Mesothelial cell of epicardium (in vitro differentiated cells): ENCODE results near the gene POP5. TPM values are rescaled to one million over a fixed set of nuclear protein-coding genes. Genes with fewer than 3 reads are reported as not detected.

Source experiments
- DNase-seq, 2 experiments: peaks; one replicate each; pipeline ENCODE4 v3.0.0; 2021; ENCODE audit warnings: low spot score in 2 of 2; ENCODE audit not compliant: unreplicated experiment in 2 of 2
- H3K27ac Mint-ChIP-seq: 2 replicates; pipeline ENCODE4 v1.8.0; 2021; ENCODE audit warnings: mixed read lengths
- H3K27me3 Mint-ChIP-seq: 2 replicates; pipeline ENCODE4 v1.8.0; 2021; ENCODE audit warnings: low read depth, mixed read lengths
- H3K36me3 Mint-ChIP-seq: 2 replicates; pipeline ENCODE4 v1.8.0; 2021; ENCODE audit warnings: mixed read lengths
- H3K4me1 Mint-ChIP-seq: 2 replicates; pipeline ENCODE4 v1.8.0; 2021; ENCODE audit warnings: mixed read lengths
- H3K4me3 Mint-ChIP-seq: 2 replicates; pipeline ENCODE4 v1.8.0; 2021; ENCODE audit warnings: mild to moderate bottlenecking, moderate library complexity, mixed read lengths
- H3K9me3 Mint-ChIP-seq: 2 replicates; pipeline ENCODE4 v1.8.0; 2021; ENCODE audit warnings: mixed read lengths
- CTCF ChIP-seq: fragments of 200-600 bp; sonication (generic); IDR thresholded peaks from one replicate; pipeline ENCODE4 v1.5.0; 2021; ENCODE audit warnings: antibody characterized with exemption; ENCODE audit not compliant: unreplicated experiment
- total RNA-seq: library from RNA; stranded (reverse); gene quantifications from 3 replicates; pipeline ENCODE4 v1.2.1, GENCODE V29; 2021

Gene POP5
- total RNA-seq, 1 donor from 2014 or later, result 38.6 TPM

GRCh38 chr12:120584343-120585149, 3.3 kb upstream of the POP5 start:
- H3K27ac Mint-ChIP-seq, result no peak overlapping the region
- DNase-seq, result peak; percentile 32 to 56
- no peaks in the 10 kb centered on the region for H3K9me3 Mint-ChIP-seq
- peak overlapping the region; percentile 53 for H3K4me3 Mint-ChIP-seq
- H3K27me3 Mint-ChIP-seq, result peaks cover 39% of the 10 kb centered on the region
- peaks cover 27% of the 10 kb centered on the region for H3K4me1 Mint-ChIP-seq
- TF ChIP-seq CTCF, result peak; percentile 13
- peaks cover 2% of the 10 kb centered on the region for H3K36me3 Mint-ChIP-seq

- Mint-ChIP-seq H3K27ac (no peak overlapping the region), H3K4me3 (peak overlapping the region; percentile 48)
Measured at GRCh38 chr12:120583478-120584030, 2.4 kb upstream of the POP5 start.

GRCh38 chr12:120581998-120582397, 796 bp upstream of the POP5 start:
- Mint-ChIP-seq H3K27me3 (peaks cover 34% of the 10 kb centered on the region), H3K36me3 (peaks cover 11% of the 10 kb centered on the region), H3K9me3 (no peaks in the 10 kb centered on the region), H3K4me3 (peak overlapping the region; percentile 99), H3K27ac (peak overlapping the region; percentile 73), H3K4me1 (peaks cover 27% of the 10 kb centered on the region)
- no peak for DNase-seq
- no peak for TF ChIP-seq CTCF

More at GRCh38 chr12:120583478-120584030, 2.4 kb upstream of the POP5 start:
- peaks cover 6% of the 10 kb centered on the region for H3K36me3 Mint-ChIP-seq
- no peaks in the 10 kb centered on the region for H3K9me3 Mint-ChIP-seq
- peak; percentile 96 for TF ChIP-seq CTCF
- peaks cover 39% of the 10 kb centered on the region for H3K27me3 Mint-ChIP-seq
- H3K4me1 Mint-ChIP-seq, result peaks cover 27% of the 10 kb centered on the region
- DNase-seq, result peak; percentile 54 to 83

GRCh38 chr12:120579179-120579578, 2.0 kb downstream of the POP5 start:
- Mint-ChIP-seq H3K27me3 (peaks cover 13% of the 10 kb centered on the region), H3K9me3 (no peaks in the 10 kb centered on the region), H3K4me3 (no peak overlapping the region), H3K36me3 (peaks cover 23% of the 10 kb centered on the region), H3K27ac (no peak overlapping the region), H3K4me1 (peaks cover 27% of the 10 kb centered on the region)
- DNase-seq, result no peak
- TF ChIP-seq CTCF, result no peak

- Mint-ChIP-seq H3K36me3 (peaks cover 44% of the 10 kb centered on the region), H3K4me1 (peaks cover 7% of the 10 kb centered on the region), H3K27me3 (no peaks in the 10 kb centered on the region), H3K9me3 (no peaks in the 10 kb centered on the region), H3K4me3 (no peak overlapping the region), H3K27ac (peak overlapping the region; percentile 17)
- no peak for DNase-seq
- TF ChIP-seq CTCF, result no peak
Measured at GRCh38 chr12:120574106-120574505, 7.1 kb downstream of the POP5 start.
